Activated CD4-positive, alpha-beta T cell treated with anti-CD3 and anti-CD28 coated beads, Interleukin-2, amount 50 U/mL, for 24 hours (primary cell): ENCODE measurements around the gene SEPTIN5.

ENCODE experiments used
- DNase-seq, 2 donors: peaks; one replicate each; pipeline ENCODE4 v3.0.0-alpha.2; 2020; ENCODE audit warnings: low read depth in 1 of 2, low spot score in 1 of 2

The SEPTIN5 gene

GRCh38 chr22:19760058-19760950 is 46.0 kb downstream of the SEPTIN5 start, which contains the start of gene TBX1:
TBX1 (plus strand) TSS chr22:19760778; CDS start chr22:19760844, 66 bp downstream.
- DNase-seq, result no peak

DNA sequence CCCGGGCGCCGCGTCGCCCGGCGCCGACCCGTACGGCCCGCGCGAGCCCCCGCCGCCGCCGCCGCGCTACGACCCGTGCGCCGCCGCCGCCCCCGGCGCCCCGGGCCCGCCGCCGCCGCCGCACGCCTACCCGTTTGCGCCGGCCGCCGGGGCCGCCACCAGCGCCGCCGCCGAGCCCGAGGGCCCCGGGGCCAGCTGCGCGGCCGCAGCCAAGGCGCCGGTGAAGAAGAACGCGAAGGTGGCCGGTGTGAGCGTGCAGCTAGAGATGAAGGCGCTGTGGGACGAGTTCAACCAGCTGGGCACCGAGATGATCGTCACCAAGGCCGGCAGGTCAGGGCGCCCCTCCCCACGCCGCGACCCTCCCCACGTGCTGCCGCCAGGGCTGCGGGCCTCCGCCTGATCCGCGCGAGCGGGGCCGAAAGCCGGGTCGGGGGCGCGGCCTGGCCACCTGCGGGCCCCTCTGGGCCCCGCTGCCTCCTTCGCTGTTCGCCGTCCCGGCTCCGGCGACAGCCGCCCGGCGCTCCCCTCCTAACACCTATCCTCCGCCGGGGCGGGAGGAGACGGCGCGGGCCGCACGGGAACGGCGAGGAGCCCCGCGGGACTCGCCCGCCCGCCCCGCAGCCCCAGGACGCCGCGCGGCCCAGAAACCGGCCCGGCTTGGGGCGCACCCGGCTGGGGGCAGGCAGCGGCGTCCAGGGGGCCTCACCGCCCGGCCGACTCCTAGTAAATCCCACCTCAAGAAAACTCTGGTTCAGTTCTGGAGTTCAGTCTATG is 46.8 kb downstream of the SEPTIN5 start:
- no peak for DNase-seq

GRCh38 chr22:19761725-19762567 is 47.6 kb downstream of the SEPTIN5 start:
- no peak for DNase-seq

GRCh38 chr22:19762568-19763457 is 48.5 kb downstream of the SEPTIN5 start:
- no peak for DNase-seq

DNA sequence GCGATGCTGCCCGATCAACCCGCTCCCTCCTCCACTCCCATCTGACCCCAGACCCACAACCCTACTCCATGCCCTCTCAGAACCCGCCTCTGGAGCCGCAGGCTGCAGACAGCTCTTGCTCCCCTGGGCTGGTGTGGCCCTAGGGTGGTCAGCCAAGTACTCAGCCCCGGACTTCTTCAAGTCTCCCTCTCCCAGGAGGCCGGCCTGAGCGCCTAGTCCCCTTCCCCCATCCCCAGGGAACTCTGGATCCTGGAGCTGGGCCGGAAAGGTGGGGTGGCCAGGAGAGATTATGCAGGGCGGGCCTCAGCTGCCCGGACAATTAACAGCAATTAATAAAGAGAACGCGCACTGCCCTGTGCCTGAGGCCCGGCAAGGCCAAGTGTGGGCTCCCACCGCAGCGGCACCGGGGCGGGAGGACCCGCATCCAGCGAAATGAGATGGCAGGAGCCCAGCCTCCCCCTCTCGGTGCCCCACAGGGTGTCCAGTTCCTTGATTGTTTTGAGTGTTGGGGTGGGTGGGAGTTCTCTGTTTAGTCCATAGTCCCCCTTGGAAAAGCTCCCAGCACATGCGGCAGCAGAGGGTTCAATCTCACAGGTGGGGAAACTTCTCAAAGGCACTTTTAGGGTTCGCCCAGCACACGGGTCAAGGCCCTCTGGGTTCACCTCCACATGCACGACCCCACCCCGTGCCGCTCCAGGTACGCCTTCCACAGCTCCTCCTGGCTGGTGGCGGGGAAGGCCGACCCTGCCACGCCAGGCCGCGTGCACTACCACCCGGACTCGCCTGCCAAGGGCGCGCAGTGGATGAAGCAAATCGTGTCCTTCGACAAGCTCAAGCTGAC is 49.4 kb downstream of the SEPTIN5 start:
- DNase-seq, result no peak

DNA sequence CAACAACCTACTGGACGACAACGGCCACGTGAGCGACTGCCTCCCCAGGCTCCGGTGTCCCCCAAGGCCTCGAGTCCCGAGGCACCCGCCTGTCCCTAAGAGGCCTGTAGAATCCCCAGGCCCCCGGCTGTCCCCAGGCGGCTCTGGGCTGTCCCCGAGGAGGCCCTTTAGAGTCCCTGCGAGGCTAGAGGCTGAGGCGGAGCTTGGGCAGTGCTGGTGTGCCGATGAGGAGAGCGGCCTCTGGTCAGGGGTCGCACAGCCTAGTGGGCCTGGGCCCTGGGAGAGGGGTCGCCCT is 49.9 kb downstream of the SEPTIN5 start:
- no peak for DNase-seq

- DNase-seq, result no peak
Measured at GRCh38 chr22:19764636-19765476, 50.6 kb downstream of the SEPTIN5 start.

DNA sequence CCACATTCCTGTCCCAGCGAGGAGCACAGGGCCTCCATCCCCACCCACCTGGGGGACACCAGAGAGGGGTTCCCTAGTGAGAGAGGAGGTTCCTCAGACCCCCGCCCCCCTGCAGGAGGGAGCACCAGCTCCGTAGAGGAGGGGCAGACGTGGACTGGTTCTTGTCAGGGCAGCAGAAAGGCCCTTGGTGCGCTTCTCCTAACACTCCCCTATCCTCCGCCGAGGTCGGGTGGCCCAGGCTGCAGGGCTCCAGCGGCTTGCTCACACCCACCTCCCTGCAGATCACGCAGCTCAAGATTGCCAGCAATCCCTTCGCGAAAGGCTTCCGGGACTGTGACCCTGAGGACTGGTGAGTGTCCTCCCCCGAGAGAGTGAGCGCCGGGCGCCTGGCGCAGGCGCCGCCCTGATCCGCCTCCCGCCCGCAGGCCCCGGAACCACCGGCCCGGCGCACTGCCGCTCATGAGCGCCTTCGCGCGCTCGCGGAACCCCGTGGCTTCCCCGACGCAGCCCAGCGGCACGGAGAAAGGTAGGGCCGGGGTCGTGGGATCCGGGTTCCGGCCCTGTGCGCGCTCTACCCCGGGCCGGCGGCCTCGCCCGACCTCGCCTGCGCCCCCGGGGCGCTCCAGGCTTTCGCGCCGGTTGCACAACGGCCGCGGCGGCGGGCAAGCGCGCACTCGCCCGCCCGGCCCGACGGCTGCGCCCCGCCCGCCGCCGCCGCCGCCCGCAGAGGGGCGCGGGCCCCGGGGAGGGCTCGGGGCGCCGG is 51.4 kb downstream of the SEPTIN5 start:
- DNase-seq, result no peak

- no peak for DNase-seq
Measured at GRCh38 chr22:19766240-19766510, 51.9 kb downstream of the SEPTIN5 start.

DNA sequence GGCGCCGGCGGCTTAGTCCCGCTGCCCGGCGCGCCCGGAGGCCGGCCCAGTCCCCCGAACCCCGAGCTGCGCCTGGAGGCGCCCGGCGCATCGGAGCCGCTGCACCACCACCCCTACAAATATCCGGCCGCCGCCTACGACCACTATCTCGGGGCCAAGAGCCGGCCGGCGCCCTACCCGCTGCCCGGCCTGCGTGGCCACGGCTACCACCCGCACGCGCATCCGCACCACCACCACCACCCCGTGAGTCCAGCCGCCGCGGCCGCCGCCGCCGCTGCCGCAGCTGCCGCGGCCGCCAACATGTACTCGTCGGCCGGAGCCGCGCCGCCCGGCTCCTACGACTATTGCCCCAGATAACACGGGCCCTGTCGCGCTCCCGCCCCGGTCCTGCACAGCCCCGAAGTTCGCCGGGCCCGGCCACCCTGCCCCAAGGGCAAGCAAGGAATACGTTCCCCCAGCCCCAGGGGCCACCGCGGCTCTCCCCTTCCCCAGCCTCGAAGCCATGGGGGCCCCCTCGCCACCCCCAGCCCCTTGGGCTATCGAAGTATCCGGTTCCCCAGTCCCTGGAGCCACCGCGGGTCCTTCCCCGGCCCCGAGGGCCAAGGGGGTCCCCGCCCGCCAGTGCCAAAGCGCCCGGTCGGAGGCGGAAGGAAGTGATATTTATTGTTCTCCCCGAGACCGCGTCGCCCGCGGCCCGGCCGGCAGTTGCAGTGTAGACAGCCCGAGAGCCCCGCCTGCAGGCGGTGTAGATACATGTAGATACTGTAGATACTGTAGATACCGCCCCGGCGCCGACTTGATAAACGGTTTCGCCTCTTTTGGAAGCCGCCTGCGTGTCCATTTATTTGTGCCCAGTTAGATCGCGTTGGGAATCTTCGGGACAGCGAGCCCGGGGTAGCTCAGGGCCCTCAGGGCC is 52.5 kb downstream of the SEPTIN5 start:
- DNase-seq, result no peak

DNA sequence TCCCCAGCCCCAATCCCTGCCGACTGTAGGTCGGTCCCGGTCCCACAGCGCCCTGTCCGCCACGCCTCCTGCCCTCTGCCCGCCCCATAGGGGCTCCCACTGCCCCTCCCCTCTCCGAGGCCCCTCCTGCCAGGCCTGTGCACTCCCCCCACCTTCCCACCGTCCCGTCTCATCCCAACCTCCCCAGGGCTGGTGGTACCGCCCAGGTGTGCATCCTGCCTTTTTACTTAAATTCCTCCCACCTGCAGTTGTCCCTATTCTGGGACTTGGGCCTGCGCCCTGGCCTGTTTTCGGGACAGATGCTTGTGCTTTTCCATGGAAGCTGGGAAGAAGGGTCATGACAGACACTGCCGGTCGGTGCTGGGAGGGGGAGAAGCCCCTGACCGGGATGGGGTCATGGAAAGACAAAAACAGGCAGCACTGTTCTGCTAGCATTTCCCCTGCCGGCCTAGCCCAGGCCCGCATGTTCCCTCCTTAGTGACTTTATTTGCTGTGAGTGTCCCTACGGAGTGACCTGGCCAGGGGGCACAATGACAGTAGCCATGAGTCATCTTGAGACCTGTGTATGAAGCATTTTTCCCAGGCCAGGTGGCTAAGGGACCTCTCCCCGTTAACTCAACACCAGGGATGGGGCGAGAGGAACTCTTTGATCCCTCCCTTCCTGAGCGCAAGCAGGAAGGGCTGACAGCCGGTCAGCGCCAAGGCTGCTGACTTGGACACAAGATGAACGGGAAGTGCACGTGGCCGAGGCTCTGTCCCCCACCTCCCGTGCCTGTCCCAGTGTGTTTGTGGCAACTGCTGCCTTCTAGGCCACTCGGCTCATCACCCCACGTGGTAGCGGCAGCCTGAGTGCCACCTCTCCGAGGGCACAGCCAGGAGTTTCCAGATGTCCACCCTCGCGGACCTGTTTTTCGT is 53.4 kb downstream of the SEPTIN5 start:
- no peak for DNase-seq

GRCh38 chr22:19769393-19769715 is 55.1 kb downstream of the SEPTIN5 start:
- DNase-seq, result no peak

- DNase-seq, result no peak
Measured at GRCh38 chr22:19770349-19771220, 56.3 kb downstream of the SEPTIN5 start.

DNA sequence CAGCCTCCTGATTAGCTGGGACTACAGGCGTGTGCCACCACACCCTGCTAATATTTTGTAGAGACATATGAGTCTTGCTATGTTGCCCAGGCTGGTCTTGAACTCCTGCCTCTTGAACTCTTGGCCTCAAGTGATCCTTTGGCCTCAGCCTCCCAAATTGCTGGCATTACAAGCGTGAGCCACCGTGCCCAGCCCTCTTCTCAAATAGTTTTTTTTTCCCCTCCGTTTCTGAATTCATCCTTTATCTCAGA is 58.0 kb downstream of the SEPTIN5 start:
- DNase-seq, result no peak
